Transverse colon (tissue), 4 donors: ENCODE results near the gene PITPNC1.

Source experiments
- CTCF ChIP-seq, 5 experiments: fragments of 200-600 bp in 3 of 5; fragments of 450-650 bp in 2 of 5; sonication (generic) in 3 of 5; IDR thresholded peaks; 1 replicate in 2 of 5; 2 replicates in 3 of 5; pipeline ENCODE4 v1.5.1; 2016 to 2017; ENCODE audit warnings: antibody characterized with exemption in 5 of 5, inconsistent platforms in 3 of 5, mild to moderate bottlenecking in 2 of 5, moderate library complexity in 1 of 5
- EP300 ChIP-seq: sonication (generic); formaldehyde crosslinking; IDR thresholded peaks from one replicate; pipeline ENCODE4 v1.6.1; 2017; ENCODE audit warnings: antibody characterized with exemption, low read depth
- POLR2A ChIP-seq: fragments of 450-650 bp; IDR thresholded peaks from one replicate; pipeline ENCODE4 v1.6.1; 2016; ENCODE audit warnings: antibody characterized with exemption, mild to moderate bottlenecking, moderate library complexity
- POLR2AphosphoS5 ChIP-seq, 3 donors: sonication (generic); formaldehyde crosslinking; IDR thresholded peaks; one replicate each; pipeline ENCODE4 v1.6.1; 2016; ENCODE audit warnings: antibody characterized with exemption in 3 of 3

- TF ChIP-seq CTCF (IDR thresholded peaks at IDR 0.05) (no peak), POLR2A (no peak), POLR2AphosphoS5 (IDR thresholded peaks at IDR 0.05) (no peak), EP300 (no peak)
Measured at GRCh38 chr17:67585077-67585602, 208.1 kb downstream of the PITPNC1 start.
